GM23338 (cell line): ENCODE data around the gene CCSER2. TPM values are rescaled to one million over a fixed set of nuclear protein-coding genes. Genes with fewer than 3 reads are reported as not detected.

Experiments
- ATAC-seq: fragments of 200-7000 bp; cut with Tn5 transposase; 3 replicates; pipeline ENCODE4 v1.9.1; 2020
- DNase-seq: peaks from one replicate; pipeline ENCODE4 v3.0.0-alpha.2; 2015; ENCODE audit warnings: low spot score
- H2AFZ ChIP-seq: fragments of 200-600 bp; sonication (generic); 2 replicates; pipeline ENCODE4 v1.8.0; 2016; ENCODE audit warnings: antibody characterized with exemption, mild to moderate bottlenecking, moderate library complexity
- H3F3A ChIP-seq: fragments of 200-600 bp; sonication (generic); replicated peaks from 2 replicates; pipeline ENCODE4 v1.8.0; 2017; ENCODE audit warnings: antibody characterized with exemption, mixed run types, low read depth
- H3K27ac ChIP-seq: fragments of 200-600 bp; sonication (generic); 2 replicates; pipeline ENCODE4 v1.6.1; 2016; ENCODE audit warnings: low read depth
- H3K27me3 ChIP-seq: fragments of 200-600 bp; sonication (generic); 2 replicates; pipeline ENCODE4 v1.8.0; 2016; ENCODE audit warnings: mild to moderate bottlenecking, mixed run types, moderate library complexity; ENCODE audit not compliant: insufficient read depth
- H3K36me3 ChIP-seq: fragments of 200-600 bp; sonication (generic); 2 replicates; pipeline ENCODE4 v1.8.0; 2016; ENCODE audit warnings: mild to moderate bottlenecking; ENCODE audit not compliant: insufficient read depth
- H3K4me1 ChIP-seq: fragments of 200-600 bp; sonication (generic); 2 replicates; pipeline ENCODE4 v1.8.0; 2016; ENCODE audit warnings: mild to moderate bottlenecking, moderate library complexity; ENCODE audit not compliant: insufficient read depth
- H3K4me2 ChIP-seq: fragments of 200-600 bp; sonication (generic); 2 replicates; pipeline ENCODE4 v1.7.1; 2017; ENCODE audit warnings: mixed run types
- H3K4me3 ChIP-seq: fragments of 200-600 bp; sonication (generic); 2 replicates; pipeline ENCODE4 v1.6.1; 2016; ENCODE audit warnings: mixed run types
- H3K79me2 ChIP-seq: fragments of 200-600 bp; sonication (generic); replicated peaks from 2 replicates; pipeline ENCODE4 v1.8.0; 2017; ENCODE audit warnings: mild to moderate bottlenecking; ENCODE audit not compliant: insufficient read depth
- H3K9me2 ChIP-seq: fragments of 200-600 bp; sonication (generic); 2 replicates; pipeline ENCODE4 v1.8.0; 2017; ENCODE audit not compliant: insufficient read depth
- H4K20me1 ChIP-seq: fragments of 200-600 bp; sonication (generic); replicated peaks from 2 replicates; pipeline ENCODE4 v1.8.0; 2017; ENCODE audit warnings: mild to moderate bottlenecking; ENCODE audit not compliant: insufficient read depth
- H3K27ac Mint-ChIP-seq: 2 replicates; pipeline ENCODE4 v1.8.0; 2020; ENCODE audit warnings: inconsistent platforms, mild to moderate bottlenecking, moderate library complexity, mixed read lengths
- H3K27me3 Mint-ChIP-seq: 3 replicates; pipeline ENCODE4 v1.8.0; 2022; ENCODE audit warnings: low read depth, mild to moderate bottlenecking, moderate library complexity, mixed read lengths, inconsistent platforms; ENCODE audit not compliant: insufficient read depth, poor library complexity
- H3K36me3 Mint-ChIP-seq: 3 replicates; pipeline ENCODE4 v1.8.0; 2021; ENCODE audit warnings: low read depth, mild to moderate bottlenecking, inconsistent platforms, moderate library complexity, mixed read lengths
- H3K4me1 Mint-ChIP-seq: 3 replicates; pipeline ENCODE4 v1.8.0; 2020; ENCODE audit warnings: mild to moderate bottlenecking, inconsistent platforms, mixed read lengths
- H3K4me3 Mint-ChIP-seq: 3 replicates; pipeline ENCODE4 v1.8.0; 2021; ENCODE audit warnings: moderate library complexity, mild to moderate bottlenecking, inconsistent platforms, mixed read lengths
- H3K9me3 Mint-ChIP-seq: 3 replicates; pipeline ENCODE4 v1.8.0; 2020; ENCODE audit warnings: moderate library complexity, mild to moderate bottlenecking, inconsistent platforms, mixed read lengths
- CTCF ChIP-seq, 2 experiments: fragments of 200-600 bp in 1 of 2; sonication (generic) in 1 of 2; conservative IDR thresholded peaks; 2 replicates each; pipeline versions ENCODE4 v1.5.1 to v1.6.1; 2016 to 2017; ENCODE audit warnings: antibody characterized with exemption in 2 of 2, low read depth in 2 of 2, mild to moderate bottlenecking in 2 of 2, moderate library complexity in 1 of 2
- ETS1 ChIP-seq: IDR thresholded peaks from 2 replicates; pipeline ENCODE4 v1.6.1; 2016; ENCODE audit warnings: antibody characterized with exemption
- JUNB ChIP-seq: IDR thresholded peaks from one replicate; pipeline ENCODE4 v1.6.1; 2016; ENCODE audit warnings: antibody characterized with exemption; ENCODE audit not compliant: unreplicated experiment
- NANOG ChIP-seq: IDR thresholded peaks from 2 replicates; pipeline ENCODE4 v1.6.1; 2016; ENCODE audit warnings: antibody characterized with exemption, borderline replicate concordance
- POLR2AphosphoS5 ChIP-seq: IDR thresholded peaks from 2 replicates; pipeline ENCODE4 v1.6.1; 2016; ENCODE audit warnings: antibody characterized with exemption, low read depth
- ZNF114 ChIP-seq: fragments of 250-450 bp; sonication (Bioruptor Pico); IDR thresholded peaks from 2 replicates; pipeline ENCODE4 v1.5.0; 2020; ENCODE audit warnings: mild to moderate bottlenecking, moderate library complexity
- polyA plus RNA-seq: library from polyadenylated mRNA; unstranded; fragments of >200 nt; fragmentation: Nextera tagmentation; extraction: Ambion mirVana; gene quantifications from 2 replicates; pipeline ENCODE4 v1.2.1, GENCODE V29; 2016
- total RNA-seq: library from RNA; depleted of rRNA; stranded (reverse); fragments of >200 nt; shearing (Covaris generic); gene quantifications from 2 replicates; pipeline ENCODE4 v1.2.3, GENCODE V29; 2014

CCSER2 gene
- total and polyA plus RNA-seq, 2 experiments from 2014 or later: 30.6 to 37.2 TPM

GRCh38 chr10:84531396-84531795, 203.0 kb downstream of the CCSER2 start:
- H3K4me3 Mint-ChIP-seq: no peak overlapping the region
- no peaks in the 10 kb centered on the region for H3K79me2 ChIP-seq
- H3K9me3 Mint-ChIP-seq: peaks cover 4% of the 10 kb centered on the region
- no peaks in the 10 kb centered on the region for H3K27me3 ChIP-seq
- no peaks in the 10 kb centered on the region for H3K36me3 ChIP-seq
- no peak for TF ChIP-seq ETS1
- TF ChIP-seq NANOG: no peak
- TF ChIP-seq CTCF (conservative IDR thresholded peaks at IDR 0.05; ENCODE audit: low read depth in 2 of 2): no peak
- TF ChIP-seq ZNF114 (CRISPR knock-in tag): no peak
- no peak for DNase-seq
- H3K9me2 ChIP-seq: no peaks in the 10 kb centered on the region
- peaks cover 4% of the 10 kb centered on the region; the same call in 2 of the 3 replicates for H3K36me3 Mint-ChIP-seq
- H4K20me1 ChIP-seq: no peaks in the 10 kb centered on the region
- H3K4me2 ChIP-seq: no peak overlapping the region
- no peaks in the 10 kb centered on the region for H3F3A ChIP-seq
- H3K4me3 ChIP-seq: no peak overlapping the region
- H2AFZ ChIP-seq: no peak overlapping the region
- H3K4me1 Mint-ChIP-seq: peaks cover 10% of the 10 kb centered on the region; the same call in 2 of the 3 replicates
- no peak overlapping the region for H3K27ac Mint-ChIP-seq
- no peak for ATAC-seq
- H3K4me1 ChIP-seq: peaks cover 12% of the 10 kb centered on the region
- H3K27me3 Mint-ChIP-seq: no peaks in the 10 kb centered on the region
- H3K27ac ChIP-seq: no peak overlapping the region

- TF ChIP-seq CTCF (conservative IDR thresholded peaks at IDR 0.05; ENCODE audit: low read depth in 2 of 2) (peak; percentile 37 to 73), JUNB (no peak), POLR2AphosphoS5 (no peak)
- Mint-ChIP-seq H3K27me3 (no peaks in the 10 kb centered on the region), H3K36me3 (no peaks in the 10 kb centered on the region; the same call in 2 of the 3 replicates), H3K4me3 (no peak overlapping the region), H3K9me3 (no peaks in the 10 kb centered on the region; the same call in 1 of the 3 replicates), H3K4me1 (peaks cover 19% of the 10 kb centered on the region), H3K27ac (no peak overlapping the region)
- DNase-seq: peak; percentile 23
- Histone ChIP-seq H3K4me1 (peaks cover 20% of the 10 kb centered on the region), H4K20me1 (no peaks in the 10 kb centered on the region), H3K79me2 (no peaks in the 10 kb centered on the region), H3K4me2 (no peak overlapping the region), H3K27ac (no peak overlapping the region), H3F3A (no peaks in the 10 kb centered on the region), H3K27me3 (no peaks in the 10 kb centered on the region), H2AFZ (0 out of 2 replicates have a peak overlapping the region, but pooled peaks have one; percentile 15), H3K9me2 (no peaks in the 10 kb centered on the region), H3K4me3 (no peak overlapping the region), H3K36me3 (no peaks in the 10 kb centered on the region)
- ATAC-seq: no peak
These were observed 205.8 kb downstream of the CCSER2 start for GRCh38 chr10:84534168-84534567.
